PFSK-1 (cell line): Measurements from ENCODE around the gene NFIA.

Source experiments
- FOXP2 ChIP-seq: optimal IDR thresholded peaks from 2 replicates; pipeline ENCODE3; 2011; ENCODE audit warnings: borderline replicate concordance, control low read depth, inconsistent platforms; ENCODE audit not compliant: insufficient read depth; ENCODE audit errors: extremely low read length, extremely low read depth
- POLR2AphosphoS5 ChIP-seq: IDR thresholded peaks from 2 replicates; pipeline ENCODE4 v1.6.1; 2012; ENCODE audit warnings: low read depth, mild to moderate bottlenecking, control low read depth, low read length, moderate library complexity
- SIN3A ChIP-seq: IDR thresholded peaks from 2 replicates; pipeline ENCODE4 v1.6.1; 2012; ENCODE audit warnings: mild to moderate bottlenecking, low read length, moderate library complexity, borderline replicate concordance; ENCODE audit not compliant: insufficient read depth
- TAF1 ChIP-seq: IDR thresholded peaks from 2 replicates; pipeline ENCODE4 v1.6.1; 2012; ENCODE audit warnings: low read length, control low read depth, borderline replicate concordance; ENCODE audit not compliant: insufficient read depth
- TF ChIP-seq, protein P1 (sequence below), 2 experiments: IDR thresholded peaks; 2 replicates each; pipeline versions ENCODE4 v1.6.1 to v1.8.0; 2011 to 2012; ENCODE audit warnings: low read depth in 2 of 2, low read length in 2 of 2, control low read depth in 1 of 2, inconsistent platforms in 1 of 2, mild to moderate bottlenecking in 1 of 2, moderate library complexity in 1 of 2; ENCODE audit not compliant: insufficient read depth in 1 of 2

NFIA gene

DNA sequence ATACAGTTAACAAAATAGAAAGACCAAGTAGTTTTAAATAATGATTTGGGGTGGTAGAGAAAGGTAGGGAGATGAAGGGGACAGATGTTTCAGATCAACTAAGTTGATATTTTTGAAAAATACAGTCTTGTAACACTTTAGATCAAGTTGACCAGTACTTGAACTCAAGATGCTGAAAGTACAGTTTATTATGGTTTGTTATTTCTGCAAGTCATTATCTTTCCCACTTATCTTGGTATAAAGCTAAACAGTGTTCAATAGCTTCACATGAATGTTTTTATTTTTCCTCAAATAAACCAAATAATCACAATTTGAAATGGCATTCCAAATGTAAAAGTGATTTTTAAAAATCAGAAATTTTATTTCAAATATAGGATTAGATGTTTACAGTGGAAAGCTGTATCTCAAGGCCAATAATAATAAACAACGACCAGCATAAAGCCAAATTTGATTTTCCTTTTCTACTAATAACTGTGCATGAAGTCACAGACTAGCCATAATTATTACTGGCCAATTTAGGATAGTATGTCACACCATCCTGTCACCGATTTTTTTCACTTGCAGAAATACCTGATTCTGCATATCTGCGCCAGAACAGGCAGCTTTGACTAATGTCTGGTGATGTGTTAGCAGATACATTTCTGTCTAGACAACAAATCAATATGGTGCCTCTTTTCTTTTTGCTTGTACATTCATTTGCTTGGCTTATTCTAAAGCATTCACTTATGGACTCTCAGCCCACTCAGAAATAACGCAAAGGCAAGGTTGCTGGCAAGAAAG lies 322.4 kb downstream of the NFIA start:
- TF ChIP-seq TAF1, result no peak
- no peak for TF ChIP-seq POLR2AphosphoS5
- no peak for TF ChIP-seq SIN3A
- TF ChIP-seq FOXP2, result no peak
- TF ChIP-seq, protein P1, sequence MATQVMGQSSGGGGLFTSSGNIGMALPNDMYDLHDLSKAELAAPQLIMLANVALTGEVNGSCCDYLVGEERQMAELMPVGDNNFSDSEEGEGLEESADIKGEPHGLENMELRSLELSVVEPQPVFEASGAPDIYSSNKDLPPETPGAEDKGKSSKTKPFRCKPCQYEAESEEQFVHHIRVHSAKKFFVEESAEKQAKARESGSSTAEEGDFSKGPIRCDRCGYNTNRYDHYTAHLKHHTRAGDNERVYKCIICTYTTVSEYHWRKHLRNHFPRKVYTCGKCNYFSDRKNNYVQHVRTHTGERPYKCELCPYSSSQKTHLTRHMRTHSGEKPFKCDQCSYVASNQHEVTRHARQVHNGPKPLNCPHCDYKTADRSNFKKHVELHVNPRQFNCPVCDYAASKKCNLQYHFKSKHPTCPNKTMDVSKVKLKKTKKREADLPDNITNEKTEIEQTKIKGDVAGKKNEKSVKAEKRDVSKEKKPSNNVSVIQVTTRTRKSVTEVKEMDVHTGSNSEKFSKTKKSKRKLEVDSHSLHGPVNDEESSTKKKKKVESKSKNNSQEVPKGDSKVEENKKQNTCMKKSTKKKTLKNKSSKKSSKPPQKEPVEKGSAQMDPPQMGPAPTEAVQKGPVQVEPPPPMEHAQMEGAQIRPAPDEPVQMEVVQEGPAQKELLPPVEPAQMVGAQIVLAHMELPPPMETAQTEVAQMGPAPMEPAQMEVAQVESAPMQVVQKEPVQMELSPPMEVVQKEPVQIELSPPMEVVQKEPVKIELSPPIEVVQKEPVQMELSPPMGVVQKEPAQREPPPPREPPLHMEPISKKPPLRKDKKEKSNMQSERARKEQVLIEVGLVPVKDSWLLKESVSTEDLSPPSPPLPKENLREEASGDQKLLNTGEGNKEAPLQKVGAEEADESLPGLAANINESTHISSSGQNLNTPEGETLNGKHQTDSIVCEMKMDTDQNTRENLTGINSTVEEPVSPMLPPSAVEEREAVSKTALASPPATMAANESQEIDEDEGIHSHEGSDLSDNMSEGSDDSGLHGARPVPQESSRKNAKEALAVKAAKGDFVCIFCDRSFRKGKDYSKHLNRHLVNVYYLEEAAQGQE (IDR thresholded peaks at IDR 0.05; ENCODE audit: insufficient read depth in 1 of 2, low read depth in 2 of 2, low read length in 2 of 2), result no peak

DNA sequence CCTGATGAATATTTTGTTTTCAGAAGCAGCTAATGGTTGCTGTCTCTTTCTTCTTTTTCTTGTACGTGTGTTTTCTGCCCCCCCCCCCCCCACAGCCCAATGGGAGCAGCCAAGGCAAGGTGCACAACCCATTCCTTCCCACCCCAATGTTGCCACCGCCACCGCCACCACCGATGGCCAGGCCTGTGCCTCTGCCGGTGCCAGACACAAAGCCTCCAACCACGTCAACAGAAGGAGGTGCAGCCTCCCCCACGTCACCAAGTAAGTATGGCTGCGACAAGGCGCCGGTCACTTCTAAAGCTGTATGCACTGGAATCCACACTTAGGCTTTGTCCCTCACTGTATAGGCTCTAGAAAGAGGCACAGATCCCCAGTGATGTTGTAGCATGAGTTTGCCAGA lies 324.1 kb downstream of the NFIA start:
- TF ChIP-seq, protein P1 (IDR thresholded peaks at IDR 0.05; ENCODE audit: insufficient read depth in 1 of 2, low read depth in 2 of 2, low read length in 2 of 2), result no peak
- no peak for TF ChIP-seq TAF1
- no peak for TF ChIP-seq POLR2AphosphoS5
- no peak for TF ChIP-seq FOXP2

DNA sequence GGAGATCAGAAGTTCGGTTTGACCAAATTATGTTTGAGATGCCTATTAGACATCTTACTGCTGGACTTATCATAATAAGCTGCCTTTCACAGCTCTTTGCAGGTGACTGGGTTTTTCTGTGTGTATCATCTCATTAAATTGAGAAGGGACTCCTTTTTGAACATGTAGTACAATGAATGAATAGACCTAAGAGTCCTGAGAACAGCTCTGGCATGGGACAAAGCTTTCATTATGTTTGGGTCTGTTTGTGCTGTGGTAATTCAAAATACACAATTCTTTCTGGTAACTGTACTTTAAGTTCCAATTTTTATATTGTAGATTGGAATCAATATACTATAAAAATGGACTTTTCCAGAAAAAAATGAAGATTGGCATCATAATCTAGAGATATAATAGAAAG lies 330.2 kb downstream of the NFIA start:
- TF ChIP-seq TAF1, result no peak
- TF ChIP-seq FOXP2, result no peak
- TF ChIP-seq, protein P1 (IDR thresholded peaks at IDR 0.05; ENCODE audit: insufficient read depth in 1 of 2, low read depth in 2 of 2, low read length in 2 of 2), result no peak
- TF ChIP-seq POLR2AphosphoS5, result no peak
- no peak for TF ChIP-seq SIN3A

DNA sequence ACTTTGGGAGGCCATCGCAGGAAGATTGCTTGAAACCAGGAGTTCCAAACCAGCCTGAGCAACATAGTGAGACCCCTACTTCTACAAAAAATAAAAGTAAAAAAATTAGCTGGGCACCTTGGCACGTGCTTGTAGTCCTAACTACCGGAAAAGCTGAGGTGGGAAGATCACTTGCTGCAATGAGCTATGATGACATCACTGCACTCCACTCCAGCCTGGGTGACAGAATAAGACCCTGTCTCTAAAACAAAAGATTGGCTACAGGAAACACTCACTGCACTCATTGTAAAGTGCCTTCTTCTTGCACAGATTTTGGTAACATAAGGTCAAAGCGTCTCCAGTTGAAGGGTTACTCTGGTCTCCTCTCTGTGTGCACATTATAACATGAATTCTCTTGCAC lies 336.8 kb downstream of the NFIA start:
- TF ChIP-seq, protein P1 (IDR thresholded peaks at IDR 0.05; ENCODE audit: insufficient read depth in 1 of 2, low read depth in 2 of 2, low read length in 2 of 2), result no peak

DNA sequence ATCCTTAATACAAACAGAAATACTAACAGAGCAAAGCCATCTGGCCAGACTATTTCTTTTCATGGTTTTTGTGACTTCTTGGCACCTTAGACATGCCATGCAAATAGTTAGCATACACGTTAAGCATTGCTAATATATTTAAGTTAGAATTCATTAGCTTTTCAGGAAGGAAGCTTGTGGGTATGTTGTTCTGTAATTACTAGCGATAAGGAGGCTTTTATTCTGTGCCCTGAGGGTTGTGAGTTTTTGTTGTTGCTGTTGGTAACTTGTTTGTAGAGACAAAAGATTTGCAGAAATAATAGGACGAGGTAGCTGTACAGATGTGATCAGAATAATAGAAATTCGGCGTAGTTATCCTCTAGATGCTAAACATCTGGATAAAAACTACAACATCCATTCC lies 337.3 kb downstream of the NFIA start:
- TF ChIP-seq, protein P1 (IDR thresholded peaks at IDR 0.05; ENCODE audit: insufficient read depth in 1 of 2, low read depth in 2 of 2, low read length in 2 of 2), result no peak
- no peak for TF ChIP-seq TAF1
- TF ChIP-seq SIN3A, result no peak
- no peak for TF ChIP-seq POLR2AphosphoS5
- no peak for TF ChIP-seq FOXP2
